ENCODE data around the gene SERTAD2. TPM values are rescaled to one million over a fixed set of nuclear protein-coding genes. Genes with fewer than 3 reads are reported as not detected.

SERTAD2 gene
- total RNA-seq, 4 donors from 2014 or later, result 13.7 to 17.3 (median 16.6) TPM

DNA sequence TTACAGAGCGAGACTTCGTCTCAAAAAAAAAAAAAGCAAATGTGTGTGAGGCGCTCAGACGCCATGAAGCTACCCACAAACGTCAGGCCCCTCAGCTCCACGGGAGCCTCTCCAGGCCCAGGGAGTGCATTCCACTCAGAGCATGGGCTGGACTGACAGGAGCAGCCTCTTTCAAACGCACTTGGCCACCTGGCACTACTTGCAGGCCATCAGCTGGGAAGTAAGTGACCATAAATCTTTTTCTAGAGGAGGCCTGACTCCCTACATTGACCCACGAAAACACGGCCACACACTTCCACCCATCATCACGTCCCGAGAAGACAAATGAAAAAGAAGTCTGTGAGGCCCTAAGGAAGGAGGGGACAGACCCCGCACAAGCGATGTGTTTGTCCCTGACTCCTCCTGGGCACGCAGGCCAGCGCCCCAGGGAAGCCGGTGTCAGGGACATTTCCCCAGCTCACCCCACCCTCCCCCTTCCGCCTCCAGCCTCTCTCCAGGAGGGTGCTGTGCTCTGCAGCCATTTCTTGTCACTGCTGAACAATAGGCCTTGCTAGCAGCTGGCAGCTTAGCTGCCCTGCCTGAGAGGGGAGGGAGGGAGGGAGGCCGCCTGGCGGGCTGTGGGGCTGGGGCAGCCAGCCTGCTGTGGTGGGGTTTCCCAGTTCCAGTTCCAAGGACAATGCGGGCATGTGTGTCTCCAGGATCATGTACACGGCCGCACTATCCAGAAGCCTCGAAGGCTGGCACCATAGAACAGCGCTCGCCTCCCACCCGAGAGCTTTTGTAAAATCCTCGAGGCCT, 26.6 kb downstream of the SERTAD2 start:
- no peaks in the 10 kb centered on the region for H3K27me3 ChIP-seq
- H3K27ac ChIP-seq, result no peak overlapping the region
- H3K36me3 ChIP-seq, result no peaks in the 10 kb centered on the region
- peaks cover 10 to 23% of the 10 kb centered on the region in 2 donors for H3K4me1 ChIP-seq
- no peak overlapping the region for H3K4me3 ChIP-seq (replicated peaks in 1 of 3)
- H3K9me3 ChIP-seq, result no peaks in the 10 kb centered on the region
- 67 to 71% methylated on average over 23 to 27 of the region's 27 CpGs for WGBS, 2 donors
- no peak for TF ChIP-seq POLR2A (IDR thresholded peaks at IDR 0.05)
- TF ChIP-seq, protein P1, sequence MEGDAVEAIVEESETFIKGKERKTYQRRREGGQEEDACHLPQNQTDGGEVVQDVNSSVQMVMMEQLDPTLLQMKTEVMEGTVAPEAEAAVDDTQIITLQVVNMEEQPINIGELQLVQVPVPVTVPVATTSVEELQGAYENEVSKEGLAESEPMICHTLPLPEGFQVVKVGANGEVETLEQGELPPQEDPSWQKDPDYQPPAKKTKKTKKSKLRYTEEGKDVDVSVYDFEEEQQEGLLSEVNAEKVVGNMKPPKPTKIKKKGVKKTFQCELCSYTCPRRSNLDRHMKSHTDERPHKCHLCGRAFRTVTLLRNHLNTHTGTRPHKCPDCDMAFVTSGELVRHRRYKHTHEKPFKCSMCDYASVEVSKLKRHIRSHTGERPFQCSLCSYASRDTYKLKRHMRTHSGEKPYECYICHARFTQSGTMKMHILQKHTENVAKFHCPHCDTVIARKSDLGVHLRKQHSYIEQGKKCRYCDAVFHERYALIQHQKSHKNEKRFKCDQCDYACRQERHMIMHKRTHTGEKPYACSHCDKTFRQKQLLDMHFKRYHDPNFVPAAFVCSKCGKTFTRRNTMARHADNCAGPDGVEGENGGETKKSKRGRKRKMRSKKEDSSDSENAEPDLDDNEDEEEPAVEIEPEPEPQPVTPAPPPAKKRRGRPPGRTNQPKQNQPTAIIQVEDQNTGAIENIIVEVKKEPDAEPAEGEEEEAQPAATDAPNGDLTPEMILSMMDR (IDR thresholded peaks at IDR 0.05), result no peak
- intact Hi-C loops (cut with DNase I), result no loop called here
- DNase-seq, result peak; percentile 44 to 50

DNA sequence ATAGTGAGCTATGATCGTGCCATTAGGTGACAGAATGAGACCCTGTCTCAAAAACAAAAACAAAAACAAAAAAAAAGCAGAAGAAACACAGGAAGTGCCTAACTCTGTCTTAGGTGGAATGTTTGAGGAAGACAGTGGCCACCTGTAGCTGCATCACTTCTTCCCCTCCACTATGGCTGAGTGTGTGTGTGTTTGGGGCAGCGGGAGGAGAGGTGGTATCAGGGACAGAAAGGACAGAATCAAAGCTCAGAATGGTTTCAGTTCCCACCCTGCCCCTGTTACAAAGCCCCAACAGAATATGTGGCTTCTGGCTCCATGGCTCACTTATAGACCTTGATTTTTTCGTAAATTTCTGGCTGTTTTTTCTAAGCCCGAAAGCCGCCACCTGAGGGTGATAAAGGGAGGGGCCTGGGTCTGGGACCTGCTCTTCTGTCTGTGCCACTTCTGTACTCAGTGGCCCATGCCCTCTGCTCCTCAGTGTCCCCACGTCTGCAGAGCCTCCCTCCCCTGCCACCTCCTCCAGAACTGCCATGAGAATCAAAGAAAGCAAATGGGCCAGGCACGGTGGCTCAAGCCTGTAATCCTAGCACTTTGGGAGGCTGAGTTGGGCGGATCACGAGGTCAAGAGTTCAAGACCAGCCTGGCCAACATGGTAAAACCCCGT, 27.4 kb downstream of the SERTAD2 start:
- Histone ChIP-seq H3K4me3 (replicated peaks in 1 of 3) (no peak overlapping the region), H3K27ac (peak overlapping the region in 2 of 3 donors; percentile 15 to 36), H3K36me3 (no peaks in the 10 kb centered on the region), H3K9me3 (no peaks in the 10 kb centered on the region), H3K4me1 (peaks cover 10 to 23% of the 10 kb centered on the region in 2 donors), H3K27me3 (no peaks in the 10 kb centered on the region)
- WGBS, 2 donors, result 41 to 53% methylated on average over 10 of the region's 10 CpGs
- DNase-seq, result peak; percentile 56 to 72
- intact Hi-C loops (cut with DNase I), result no loop called here
- TF ChIP-seq, protein P1 (IDR thresholded peaks at IDR 0.05), result no peak
- no peak for TF ChIP-seq POLR2A (IDR thresholded peaks at IDR 0.05)

GRCh38 chr2:64625299-64626145, 28.2 kb downstream of the SERTAD2 start:
- intact Hi-C loops (cut with DNase I), result no loop called here
- 89% methylated on average over 6 to 7 of the region's 7 CpGs for WGBS, 2 donors
- no peak for TF ChIP-seq POLR2A (IDR thresholded peaks at IDR 0.05)
- TF ChIP-seq, protein P1 (IDR thresholded peaks at IDR 0.05), result no peak

DNA sequence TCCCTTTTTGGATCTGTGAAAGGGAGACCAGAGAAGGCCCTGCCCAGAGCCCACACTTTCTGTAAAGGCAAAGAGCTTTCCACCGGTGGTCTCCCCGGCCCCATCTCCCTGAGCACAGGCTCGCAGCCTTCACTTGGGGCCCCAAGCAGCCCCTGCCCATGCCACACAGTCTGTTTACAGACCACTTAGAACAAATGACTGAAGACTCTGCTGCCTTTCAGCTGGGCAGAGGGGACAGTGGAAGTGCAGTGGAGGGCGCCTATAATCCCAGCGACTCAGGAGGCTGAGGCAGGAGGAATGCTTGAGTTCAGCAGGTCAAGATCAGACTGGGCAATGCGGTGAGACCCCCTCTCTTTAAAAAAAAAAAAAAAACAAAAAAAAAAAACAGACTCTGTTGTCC, 28.9 kb downstream of the SERTAD2 start:
- Histone ChIP-seq H3K36me3 (no peaks in the 10 kb centered on the region), H3K9me3 (no peaks in the 10 kb centered on the region), H3K27me3 (no peaks in the 10 kb centered on the region), H3K27ac (no peak overlapping the region), H3K4me3 (replicated peaks in 1 of 3) (no peak overlapping the region), H3K4me1 (peaks cover 10 to 23% of the 10 kb centered on the region in 2 donors)
- 92 to 94% methylated on average over 6 of the region's 6 CpGs for WGBS, 2 donors
- TF ChIP-seq POLR2A (IDR thresholded peaks at IDR 0.05), result no peak
- TF ChIP-seq, protein P1 (IDR thresholded peaks at IDR 0.05), result no peak
- DNase-seq, result no peak
- intact Hi-C loops (cut with DNase I), result no loop called here

More at GRCh38 chr2:64625299-64626145, 28.2 kb downstream of the SERTAD2 start:
- Histone ChIP-seq H3K4me1 (peaks cover 10 to 23% of the 10 kb centered on the region in 2 donors), H3K9me3 (no peaks in the 10 kb centered on the region), H3K27me3 (no peaks in the 10 kb centered on the region), H3K27ac (no peak overlapping the region), H3K36me3 (no peaks in the 10 kb centered on the region), H3K4me3 (replicated peaks in 1 of 3) (no peak overlapping the region)
- DNase-seq, result no peak

Data from thyroid gland (tissue), 4 donors.